Body of pancreas (tissue), 4 donors: ENCODE measurements around the gene AP3M1. TPM values are rescaled to one million over a fixed set of nuclear protein-coding genes. Genes with fewer than 3 reads are reported as not detected.
"Not testable (repeated sequence)": the region's sequence is repeated elsewhere in the genome, so short reads cannot be mapped to it uniquely, and the experiment has no call there.

Experiments used
- ATAC-seq: fragments of 150-250 bp; one replicate; pipeline ENCODE4 v1.9.1; 2016
- DNase-seq, 4 donors: peaks; one replicate each; pipeline ENCODE4 v3.0.0-alpha.2; 2019
- H3K27ac ChIP-seq, 4 donors: fragments of 200-600 bp; sonication (generic); 1 replicate in 3 of 4; 2 replicates in 1 of 4; pipeline versions ENCODE4 v1.5.1 to v1.6.1; 2016 to 2019; ENCODE audit warnings: mild to moderate bottlenecking in 1 of 4, mixed read lengths in 1 of 4, moderate library complexity in 1 of 4
- H3K27me3 ChIP-seq, 2 donors: fragments of 200-600 bp; sonication (generic); one replicate each; pipeline ENCODE4 v1.6.0; 2016; ENCODE audit warnings: mild to moderate bottlenecking in 1 of 2
- H3K36me3 ChIP-seq, 2 donors: fragments of 200-600 bp; sonication (generic); replicated peaks in 1 of 2; 2 replicates each; pipeline ENCODE4 v1.5.1; 2016; ENCODE audit warnings: low read depth in 2 of 2; ENCODE audit not compliant: insufficient read depth in 1 of 2
- H3K4me1 ChIP-seq: fragments of 200-600 bp; sonication (generic); one replicate; pipeline ENCODE4 v1.6.0; 2016
- H3K4me3 ChIP-seq, 2 donors: fragments of 200-600 bp; sonication (generic); 1 replicate in 1 of 2; 2 replicates in 1 of 2; pipeline ENCODE4 v1.5.1; 2016 to 2019
- H3K9me3 ChIP-seq, 3 donors: fragments of 200-600 bp; sonication (generic); 1 replicate in 2 of 3; 2 replicates in 1 of 3; pipeline ENCODE4 v1.5.1; 2016
- POLR2A ChIP-seq, 3 donors: fragments of 450-650 bp; IDR thresholded peaks; one replicate each; pipeline ENCODE4 v1.6.1; 2016; ENCODE audit warnings: antibody characterized with exemption in 3 of 3, mild to moderate bottlenecking in 2 of 3
- WGBS, 2 donors: methylation state at CpG; one replicate each; pipeline ENCODE4 v1.1.5; 2017; 5-methylcytosine and 5-hydroxymethylcytosine counted together
- intact Hi-C: fragments of 100-400 bp; cut with DNase I; formaldehyde crosslinking; loops from one replicate; pipeline ENCODE4 v1.15.1; 2023
- total RNA-seq, 2 donors: library from RNA; depleted of rRNA; stranded (reverse); fragments of >200 nt; gene quantifications; one replicate each; pipeline ENCODE4 v1.1.0, GENCODE V29; 2016
- TF ChIP-seq, protein P1 (sequence below), 7 experiments: fragments of 450-650 bp in 4 of 7; fragments of 200-600 bp in 3 of 7; sonication (generic) in 3 of 7; IDR thresholded peaks; one replicate each; pipeline ENCODE4 v1.5.1; 2016 to 2019; ENCODE audit warnings: antibody characterized with exemption in 7 of 7

AP3M1 gene
- total RNA-seq, 2 donors from 2014 or later, result 7.9 to 17.1 TPM

DNA sequence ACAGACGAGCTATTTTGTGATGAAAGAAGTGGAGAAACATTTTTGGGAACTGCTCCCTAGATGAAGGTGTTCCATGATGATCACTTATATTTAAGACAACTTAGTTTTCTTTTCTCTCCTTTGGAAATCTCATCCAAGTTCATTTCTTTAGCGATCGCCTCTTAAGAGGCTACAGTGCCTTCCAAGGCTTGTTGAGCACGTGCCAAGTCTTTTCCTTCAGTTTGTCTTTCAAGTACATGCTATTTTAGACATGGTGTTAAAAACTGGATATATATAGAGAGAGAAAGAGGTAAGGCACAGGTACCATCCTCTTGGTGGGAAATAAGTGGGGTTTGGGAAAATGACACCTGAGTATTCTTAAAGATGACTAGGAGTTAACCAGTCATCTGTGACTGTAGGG lies 3.0 kb upstream of the AP3M1 start:
- Histone ChIP-seq H3K4me1 (peaks cover 40% of the 10 kb centered on the region), H3K27ac (peak overlapping the region in 2 of 4 donors; percentile 37 to 94), H3K4me3 (no peak overlapping the region), H3K9me3 (no peaks in the 10 kb centered on the region), H3K36me3 (no peaks in the 10 kb centered on the region), H3K27me3 (no peaks in the 10 kb centered on the region)
- ATAC-seq (no peak), DNase-seq (no peak)
- 73 to 79% methylated on average over 4 of the region's 4 CpGs for WGBS, 2 donors
- intact Hi-C loops, result no loop called here
- TF ChIP-seq, protein P1, sequence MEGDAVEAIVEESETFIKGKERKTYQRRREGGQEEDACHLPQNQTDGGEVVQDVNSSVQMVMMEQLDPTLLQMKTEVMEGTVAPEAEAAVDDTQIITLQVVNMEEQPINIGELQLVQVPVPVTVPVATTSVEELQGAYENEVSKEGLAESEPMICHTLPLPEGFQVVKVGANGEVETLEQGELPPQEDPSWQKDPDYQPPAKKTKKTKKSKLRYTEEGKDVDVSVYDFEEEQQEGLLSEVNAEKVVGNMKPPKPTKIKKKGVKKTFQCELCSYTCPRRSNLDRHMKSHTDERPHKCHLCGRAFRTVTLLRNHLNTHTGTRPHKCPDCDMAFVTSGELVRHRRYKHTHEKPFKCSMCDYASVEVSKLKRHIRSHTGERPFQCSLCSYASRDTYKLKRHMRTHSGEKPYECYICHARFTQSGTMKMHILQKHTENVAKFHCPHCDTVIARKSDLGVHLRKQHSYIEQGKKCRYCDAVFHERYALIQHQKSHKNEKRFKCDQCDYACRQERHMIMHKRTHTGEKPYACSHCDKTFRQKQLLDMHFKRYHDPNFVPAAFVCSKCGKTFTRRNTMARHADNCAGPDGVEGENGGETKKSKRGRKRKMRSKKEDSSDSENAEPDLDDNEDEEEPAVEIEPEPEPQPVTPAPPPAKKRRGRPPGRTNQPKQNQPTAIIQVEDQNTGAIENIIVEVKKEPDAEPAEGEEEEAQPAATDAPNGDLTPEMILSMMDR (IDR thresholded peaks at IDR 0.05), result no peak
- no peak for TF ChIP-seq POLR2A (IDR thresholded peaks at IDR 0.05)

DNA sequence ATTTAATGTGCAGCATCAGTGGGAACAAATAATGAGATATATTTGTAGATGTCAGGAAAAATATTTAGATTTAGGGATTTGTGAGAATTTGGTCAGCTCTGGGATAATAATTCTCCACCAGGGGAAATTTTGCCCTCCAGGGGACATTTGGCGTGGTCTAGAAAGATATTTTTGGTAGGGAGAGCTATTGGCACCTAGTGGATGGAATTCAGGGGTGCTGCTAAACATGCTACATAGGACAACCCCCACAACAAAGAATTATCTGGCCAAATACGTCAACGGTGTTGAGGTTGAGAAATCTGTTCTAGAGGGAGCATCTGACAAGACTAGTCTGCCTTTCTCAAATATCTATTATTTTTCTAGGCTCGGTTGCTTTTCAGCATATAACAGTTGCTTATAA lies 2.5 kb upstream of the AP3M1 start:
- Histone ChIP-seq H3K36me3 (no peaks in the 10 kb centered on the region), H3K4me3 (no peak overlapping the region), H3K27me3 (no peaks in the 10 kb centered on the region), H3K27ac (peak overlapping the region in 3 of 4 donors; percentile 88 to 98 (median 94)), H3K4me1 (peaks cover 40% of the 10 kb centered on the region), H3K9me3 (no peaks in the 10 kb centered on the region)
- peak in 1 of 4 donors; percentile 29 for DNase-seq
- TF ChIP-seq, protein P1 (IDR thresholded peaks at IDR 0.05), result peak in 6 of 7 experiments; percentile 13 to 66 (median 52)
- TF ChIP-seq POLR2A (IDR thresholded peaks at IDR 0.05), result no peak
- ATAC-seq, result no peak
- WGBS, 2 donors, result 41 to 45% methylated on average over 4 of the region's 4 CpGs
- intact Hi-C loops, result no loop called here

DNA sequence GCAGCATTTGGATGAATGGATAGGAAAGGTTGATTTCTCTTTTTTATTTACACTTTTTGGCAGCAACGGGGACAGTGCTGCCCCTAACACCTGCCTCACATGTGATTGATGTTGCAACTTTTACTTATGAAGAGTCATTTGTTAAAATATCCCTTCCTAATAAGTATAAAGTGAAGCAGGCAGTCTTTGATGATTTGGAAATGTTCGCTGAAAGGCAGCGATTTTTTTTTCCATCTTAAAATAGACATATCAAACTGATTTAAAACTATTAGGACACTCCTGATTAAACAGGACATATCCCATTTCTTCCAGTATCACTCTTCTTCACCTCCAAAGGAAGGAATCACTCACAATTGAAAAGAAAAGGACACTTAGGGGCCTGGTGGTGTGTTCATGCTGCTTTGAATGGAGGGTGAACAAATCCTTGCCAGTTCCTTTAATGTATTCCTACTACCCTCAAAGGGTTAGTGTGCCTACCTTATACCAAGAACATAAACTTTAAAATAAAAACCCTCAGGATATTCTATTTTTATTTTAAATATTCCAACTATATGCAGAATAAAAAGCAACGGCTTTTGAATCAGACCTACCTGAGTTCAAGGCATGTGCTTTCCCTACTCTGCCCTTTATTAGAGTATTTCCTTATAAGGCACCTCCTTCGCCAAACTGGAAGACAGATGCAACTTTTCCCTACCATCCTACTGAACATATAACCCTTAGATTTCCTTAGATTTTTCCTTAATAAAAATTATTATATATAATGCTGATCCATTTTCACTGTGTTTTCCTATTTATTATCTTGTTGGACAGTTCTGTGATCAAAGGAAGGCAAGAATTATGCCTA lies 1.5 kb upstream of the AP3M1 start:
- TF ChIP-seq, protein P1 (IDR thresholded peaks at IDR 0.05), result no peak
- no peak for TF ChIP-seq POLR2A (IDR thresholded peaks at IDR 0.05)
- ATAC-seq (no peak), DNase-seq (no peak)
- intact Hi-C loops, result no loop called here
- Histone ChIP-seq H3K27ac (peak overlapping the region in 3 of 4 donors; percentile 88 to 98 (median 94)), H3K4me3 (peak overlapping the region; percentile 59 to 75), H3K36me3 (no peaks in the 10 kb centered on the region), H3K27me3 (no peaks in the 10 kb centered on the region), H3K4me1 (peaks cover 40% of the 10 kb centered on the region), H3K9me3 (no peaks in the 10 kb centered on the region)
- WGBS, 2 donors, result 8 to 9% methylated on average over 5 of the region's 5 CpGs

DNA sequence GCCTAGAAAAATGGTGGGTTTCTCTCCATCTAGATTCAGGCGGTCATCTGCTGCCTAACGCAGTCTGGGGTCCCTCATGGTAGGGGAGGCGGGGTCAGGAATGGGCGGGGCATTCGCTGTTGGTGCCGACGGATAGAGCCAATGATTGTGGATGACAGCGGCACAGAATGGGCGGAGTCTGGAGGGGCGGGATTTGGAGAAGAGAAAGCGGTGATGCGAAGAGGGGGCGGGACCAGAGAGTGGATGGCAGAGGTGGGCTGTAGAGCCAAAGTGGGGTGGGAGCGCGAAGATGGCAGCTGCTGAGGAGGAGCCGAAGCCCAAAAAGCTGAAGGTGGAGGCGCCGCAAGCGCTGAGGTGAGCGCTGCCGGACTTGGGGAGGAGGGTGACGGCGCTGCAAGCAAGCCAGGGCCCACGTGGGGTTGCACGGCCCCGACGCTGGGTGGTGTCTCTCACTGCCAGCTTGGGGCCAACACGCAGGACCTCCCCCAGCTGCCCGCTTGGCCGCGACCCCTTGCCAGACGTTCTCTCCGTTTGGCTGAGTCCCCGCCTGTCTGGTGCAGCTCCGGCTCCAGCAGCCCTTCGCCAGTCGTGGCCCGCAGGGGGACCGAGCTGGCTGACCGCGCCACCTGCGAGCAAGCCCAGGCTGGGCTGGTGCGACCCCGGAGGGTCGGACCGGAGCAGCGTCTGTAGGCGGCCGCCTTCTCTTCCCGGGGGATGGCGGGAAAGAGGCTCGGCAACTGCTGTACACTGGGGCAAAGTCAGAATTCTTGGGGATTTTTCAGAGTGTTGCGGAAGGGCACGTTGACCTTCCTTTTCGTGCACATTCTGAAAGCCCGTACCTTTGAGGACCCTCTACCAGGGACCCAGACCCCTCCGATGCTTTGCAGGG lies 606 bp upstream of the AP3M1 start, which contains the start of gene ADK:
Gene ADK, plus strand, starts transcription at position 232 of the 889 bp plus-strand sequence. Its CDS starts 58 bp downstream, at position 290.
- 0% methylated on average over 30 to 57 of the region's 57 CpGs for WGBS, 2 donors
- TF ChIP-seq, protein P1 (IDR thresholded peaks at IDR 0.05), result peak in 5 of 7 experiments; percentile 15 to 64 (median 32)
- TF ChIP-seq POLR2A (IDR thresholded peaks at IDR 0.05), result peak; percentile 52 to 87 (median 76)
- DNase-seq (peak; percentile 100), ATAC-seq (peak; percentile 97)
- Histone ChIP-seq H3K4me1 (peaks cover 31% of the 10 kb centered on the region), H3K27me3 (no peaks in the 10 kb centered on the region), H3K36me3 (no peaks in the 10 kb centered on the region), H3K27ac (peak within 1 kb of the TSS; percentile 87 to 98 (median 91)), H3K4me3 (peak within 1 kb of the TSS; percentile 61 to 75), H3K9me3 (no peaks in the 10 kb centered on the region)
- intact Hi-C loops, result no loop called here

DNA sequence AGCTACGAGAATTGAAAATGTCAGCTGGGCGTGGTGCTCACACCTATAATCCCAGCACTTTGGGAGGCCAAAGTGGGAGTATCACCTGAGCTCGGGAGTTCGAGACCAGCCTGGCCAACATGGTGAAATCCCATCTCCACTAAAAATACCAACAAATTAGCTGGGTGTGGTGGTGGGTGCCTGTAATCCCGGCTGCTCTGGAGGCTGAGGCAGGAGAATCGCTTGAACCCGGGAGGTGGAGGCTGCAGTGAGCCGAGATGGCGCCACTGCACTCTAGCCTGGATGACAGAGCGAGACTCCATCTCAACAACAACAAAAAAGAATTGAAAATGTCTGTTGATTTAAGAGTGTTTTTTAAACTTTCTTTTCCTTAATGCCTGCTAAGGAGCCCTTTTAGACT lies 3.6 kb downstream of the AP3M1 start:
- ATAC-seq, H3K4me3 ChIP-seq, H3K27ac ChIP-seq, H3K9me3 ChIP-seq, H3K36me3 ChIP-seq, DNase-seq, intact Hi-C loops, H3K27me3 ChIP-seq: not testable (repeated sequence)
- H3K4me1 ChIP-seq, result peaks cover 28% of the 10 kb centered on the region
- WGBS, 2 donors, result 94 to 97% methylated on average over 10 of the region's 10 CpGs
